Heart left ventricle (tissue), 16 donors: ENCODE measurements around the gene LOXL3. TPM values are rescaled to one million over a fixed set of nuclear protein-coding genes. Genes with fewer than 3 reads are reported as not detected.
A peak's percentile ranks its signal among the peaks of the same experiment; 100 is the strongest.

Source experiments
- ATAC-seq, 4 donors: fragments of 200-7000 bp; cut with Tn5 transposase; one replicate each; pipeline ENCODE4 v1.9.1; 2020 to 2022; ENCODE audit warnings: moderate library complexity in 4 of 4, mild to moderate bottlenecking in 3 of 4, moderate number of reproducible peaks in 1 of 4
- DNase-seq, 5 donors: peaks; one replicate each; pipeline ENCODE4 v3.0.0-alpha.2; 2020
- H3K27ac ChIP-seq, 12 donors: fragments of 200-600 bp; sonication (generic) in 4 of 12; one replicate each; pipeline versions ENCODE4 v1.5.0 to v1.8.0; 2016 to 2022; ENCODE audit warnings: mild to moderate bottlenecking in 2 of 12
- H3K27me3 ChIP-seq, 9 donors: fragments of 200-600 bp; sonication (generic) in 2 of 9; one replicate each; pipeline versions ENCODE4 v1.5.1 to v1.8.0; 2016 to 2022; ENCODE audit warnings: mild to moderate bottlenecking in 3 of 9
- H3K36me3 ChIP-seq, 9 donors: fragments of 200-600 bp; sonication (generic) in 2 of 9; one replicate each; pipeline versions ENCODE4 v1.5.0 to v1.8.0; 2018 to 2022; ENCODE audit warnings: mild to moderate bottlenecking in 2 of 9
- H3K4me1 ChIP-seq, 12 donors: fragments of 200-600 bp; sonication (generic) in 4 of 12; one replicate each; pipeline versions ENCODE4 v1.5.0 to v1.8.0; 2016 to 2022; ENCODE audit warnings: mild to moderate bottlenecking in 3 of 12
- H3K4me3 ChIP-seq, 12 donors: fragments of 200-600 bp; sonication (generic) in 4 of 12; one replicate each; pipeline versions ENCODE4 v1.5.0 to v1.8.0; 2017 to 2022; ENCODE audit warnings: mild to moderate bottlenecking in 9 of 12, moderate library complexity in 4 of 12
- H3K9me3 ChIP-seq, 12 donors: fragments of 200-600 bp; sonication (generic) in 4 of 12; one replicate each; pipeline versions ENCODE4 v1.5.0 to v1.8.0; 2016 to 2022; ENCODE audit warnings: mild to moderate bottlenecking in 1 of 12
- CTCF ChIP-seq, 12 donors: fragments of 200-600 bp; sonication (generic) in 4 of 12; IDR thresholded peaks; one replicate each; pipeline versions ENCODE4 v1.5.0 to v1.8.0; 2018 to 2022; ENCODE audit warnings: antibody characterized with exemption in 12 of 12, mild to moderate bottlenecking in 5 of 12
- POLR2A ChIP-seq, 2 donors: fragments of 450-650 bp; IDR thresholded peaks; one replicate each; pipeline ENCODE4 v1.6.1; 2017; ENCODE audit warnings: antibody characterized with exemption in 2 of 2, mild to moderate bottlenecking in 2 of 2, moderate library complexity in 2 of 2
- WGBS, 4 donors: extraction: QIAGEN DNeasy Blood & Tissue Kit in 2 of 4; methylation state at CpG; one replicate each; pipeline versions ENCODE4 v1.1.5 to v1.1.7; 2013 to 2018; 5-methylcytosine and 5-hydroxymethylcytosine counted together
- intact Hi-C, 10 donors: fragments of 100-400 bp; cut with DNase I; formaldehyde crosslinking; loops; one replicate each; pipeline versions ENCODE4 v1.11.1 to v1.14.2; 2022
- polyA plus RNA-seq, 2 donors: library from polyadenylated mRNA; stranded (reverse); fragments of 200-250 nt; gene quantifications; one replicate each; pipeline ENCODE4 v1.2.3, GENCODE V29; 2013
- total RNA-seq, 9 donors: library from RNA; depleted of rRNA in 2 of 9; stranded (reverse); fragments of >200 nt in 2 of 9; fragmentation: NEBNext Ultra II Directional in 3 of 9; extraction: Animal tissue kit (Norgen Biotek cat#: 25700) in 3 of 9; gene quantifications; one replicate each; pipeline versions ENCODE4 v1.1.0 to v1.2.4, GENCODE V29; 2016 to 2023
- donor health status: ischemic (EF 13 %, LVEDD 7.1; RV severe dilation, severe dysfunction).
- donor health status: healthy with polysubstance abuse.
- donor health status: DM: no; HTN: yes; CAD: no.
- donor health status: DM: no; HTN: no; CAD: no.
- donor health status: ischemic (EF 25% LVEDD 6.9; RV normal size, moderate dysfunction).
- donor health status: ischemic (EF 25% LVEDD 5.7; RV mildly dilated, moderate dysfunction).
- donor health status: healthy.
- donor health status: DM: yes; HTN: yes; CAD: no.
- donor health status: ischemic (EF 35%, LVEDD 5.7; RV mildly dilated, moderate dysfunction).
- donor health status: nonischemic (EF 11% LVEDD 7.7; RV severe dilation, severe dysfunction).
- donor health status: DM: yes; HTN: yes; CAD: no.
- donor health status: PGD.
- donor health status: ischemic (EF 29% LVEDD 5.4; RV normal size, mild dysfunction).
- donor health status: nonischemic (EF 23%, LVEDD 6.1; RV moderate dilation, normal function).

Gene LOXL3
- total and polyA plus RNA-seq, 11 donors: 1.5 to 8.7 (median 3.0) TPM

GRCh38 chr2:74558284-74559230, 4.8 kb upstream of the LOXL3 start:
- intact Hi-C loops: no loop called here
- H3K9me3 ChIP-seq: no peaks in the 10 kb centered on the region
- peaks cover 0 to 27% (median 7%) of the 10 kb centered on the region in 12 donors for H3K4me1 ChIP-seq
- H3K27me3 ChIP-seq: peaks cover 0 to 10% (median 0%) of the 10 kb centered on the region in 9 donors
- WGBS, 4 donors: 64 to 71% (median 69%) methylated on average over 7 of the region's 7 CpGs
- ATAC-seq (no peak), DNase-seq (no peak)
- H3K4me3 ChIP-seq: no peak overlapping the region
- TF ChIP-seq POLR2A (IDR thresholded peaks at IDR 0.05) (no peak), CTCF (IDR thresholded peaks at IDR 0.05) (no peak)
- peaks cover 0 to 14% (median 0%) of the 10 kb centered on the region in 9 donors for H3K36me3 ChIP-seq
- no peak overlapping the region for H3K27ac ChIP-seq

DNA sequence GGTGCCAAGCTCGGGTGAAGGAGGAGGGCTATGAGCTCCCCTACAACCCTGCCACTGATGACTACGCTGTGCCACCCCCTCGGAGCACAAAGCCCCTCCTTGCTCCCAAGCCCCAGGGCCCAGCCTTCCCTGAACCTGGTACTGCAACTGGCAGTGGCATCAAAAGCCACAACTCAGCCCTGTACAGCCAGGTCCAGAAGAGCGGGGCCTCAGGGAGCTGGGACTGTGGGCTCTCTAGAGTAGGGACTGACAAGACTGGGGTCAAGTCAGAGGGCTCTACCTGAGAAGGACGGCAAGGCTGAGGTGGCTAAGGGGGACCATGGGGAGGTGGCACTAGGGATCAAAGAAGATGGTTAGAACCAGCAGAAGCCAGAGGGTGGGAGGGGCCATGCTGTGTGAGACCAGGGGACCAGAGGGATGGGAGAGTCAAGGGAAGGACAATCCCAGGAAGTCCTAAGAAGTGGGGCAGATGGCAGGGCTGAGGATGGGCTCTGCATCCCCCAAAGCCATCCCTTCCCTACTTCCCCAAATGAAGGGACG, 3.2 kb upstream of the LOXL3 start:
- TF ChIP-seq POLR2A (IDR thresholded peaks at IDR 0.05) (no peak), CTCF (IDR thresholded peaks at IDR 0.05) (no peak)
- ATAC-seq: no peak
- peaks cover 0 to 14% (median 0%) of the 10 kb centered on the region in 9 donors for H3K36me3 ChIP-seq
- H3K9me3 ChIP-seq: no peaks in the 10 kb centered on the region
- no peak overlapping the region for H3K27ac ChIP-seq
- intact Hi-C loops: no loop called here
- H3K4me3 ChIP-seq: no peak overlapping the region
- 82 to 97% (median 91%) methylated on average over 6 of the region's 6 CpGs for WGBS, 4 donors
- peaks cover 0 to 31% (median 12%) of the 10 kb centered on the region in 12 donors for H3K4me1 ChIP-seq
- H3K27me3 ChIP-seq: peaks cover 0 to 4% (median 0%) of the 10 kb centered on the region in 9 donors
- no peak for DNase-seq

DNA sequence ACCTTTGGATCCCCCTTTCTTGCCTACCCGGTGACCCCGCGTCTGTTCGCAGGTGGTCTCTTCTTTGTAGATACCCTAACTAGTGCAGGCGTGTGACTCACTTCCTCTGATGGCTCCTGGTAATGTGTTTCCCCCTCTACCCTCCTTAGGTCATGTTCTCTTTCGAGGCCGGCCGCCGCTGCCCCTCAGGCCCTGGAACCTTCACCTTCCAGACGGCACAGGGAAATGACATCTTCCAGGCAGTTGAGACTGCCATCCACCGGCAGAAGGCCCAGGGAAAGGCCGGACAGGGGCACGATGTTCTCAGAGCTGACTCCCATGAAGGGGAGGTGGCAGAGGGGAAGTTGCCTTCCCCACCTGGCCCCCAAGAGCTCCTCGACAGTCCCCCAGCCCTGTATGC, 2.4 kb upstream of the LOXL3 start:
- Histone ChIP-seq H3K27me3 (peaks cover 0 to 4% (median 0%) of the 10 kb centered on the region in 9 donors), H3K4me1 (peaks cover 0 to 31% (median 12%) of the 10 kb centered on the region in 12 donors), H3K4me3 (peak overlapping the region in 5 of 12 donors; percentile 67 to 83 (median 75)), H3K27ac (peak overlapping the region in 2 of 12 donors; percentile 92), H3K9me3 (no peaks in the 10 kb centered on the region), H3K36me3 (peaks cover 0 to 14% (median 0%) of the 10 kb centered on the region in 9 donors)
- TF ChIP-seq POLR2A (IDR thresholded peaks at IDR 0.05) (no peak), CTCF (IDR thresholded peaks at IDR 0.05) (no peak)
- no peak for DNase-seq
- WGBS, 4 donors: 81 to 93% (median 91%) methylated on average over 13 to 14 of the region's 14 CpGs
- intact Hi-C loops: no loop called here
- no peak for ATAC-seq

DNA sequence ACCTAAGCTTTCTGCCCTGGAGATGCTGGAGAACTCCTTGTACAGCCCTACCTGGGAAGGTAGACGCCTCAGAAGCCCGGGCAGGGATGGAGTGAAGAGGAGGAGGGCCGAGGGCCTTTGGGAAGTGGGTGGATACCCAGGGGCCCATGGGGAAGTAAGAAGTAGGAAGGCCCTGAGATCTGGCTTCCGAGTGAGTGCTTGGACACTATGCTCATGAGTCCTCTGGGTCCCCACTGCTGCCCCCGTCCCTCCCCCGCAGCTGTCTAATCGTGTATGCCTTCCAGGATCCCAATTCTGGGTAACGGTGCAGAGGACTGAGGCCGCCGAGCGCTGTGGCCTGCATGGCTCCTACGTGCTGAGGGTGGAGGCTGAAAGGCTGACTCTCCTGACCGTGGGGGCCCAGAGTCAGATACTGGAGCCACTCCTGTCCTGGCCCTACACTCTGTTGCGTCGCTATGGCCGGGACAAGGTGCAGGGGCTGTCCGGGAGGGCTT, 1.9 kb upstream of the LOXL3 start:
- 67 to 85% (median 74%) methylated on average over 14 to 17 of the region's 17 CpGs for WGBS, 4 donors
- Histone ChIP-seq H3K27me3 (peaks cover 0 to 4% (median 0%) of the 10 kb centered on the region in 9 donors), H3K36me3 (peaks cover 0 to 14% (median 0%) of the 10 kb centered on the region in 9 donors), H3K4me3 (peak overlapping the region; percentile 57 to 87 (median 72)), H3K9me3 (no peaks in the 10 kb centered on the region), H3K27ac (peak overlapping the region in 10 of 12 donors; percentile 79 to 95 (median 89)), H3K4me1 (peaks cover 0 to 31% (median 12%) of the 10 kb centered on the region in 12 donors)
- DNase-seq: peak in 1 of 5 donors; percentile 56
- ATAC-seq: peak in 1 of 4 donors; percentile 16
- intact Hi-C loops: loop anchor here in 1 of 10 donors (2.0 kb wide), 1 partner anchor 49 kb away; the partner anchor contains the start of gene PCGF1
- TF ChIP-seq CTCF (IDR thresholded peaks at IDR 0.05) (no peak), POLR2A (IDR thresholded peaks at IDR 0.05) (no peak)
